HEK293T (cell line): ENCODE results near the gene GRIN3B.

Source experiments
- CTBP1 ChIP-seq: fragments of 450-650 bp; IDR thresholded peaks from 2 replicates; pipeline ENCODE4 v1.6.1; 2016; ENCODE audit warnings: borderline replicate concordance
- FOXM1 ChIP-seq: fragments of 450-650 bp; IDR thresholded peaks from 2 replicates; pipeline ENCODE4 v1.6.1; 2017; ENCODE audit warnings: mild to moderate bottlenecking, borderline replicate concordance
- HDGF ChIP-seq: fragments of 450-650 bp; IDR thresholded peaks from 2 replicates; pipeline ENCODE4 v1.6.1; 2017; ENCODE audit warnings: antibody characterized with exemption, borderline replicate concordance
- LEF1 ChIP-seq: fragments of 450-650 bp; IDR thresholded peaks from 2 replicates; pipeline ENCODE4 v1.6.1; 2017; ENCODE audit warnings: mild to moderate bottlenecking, borderline replicate concordance
- NFRKB ChIP-seq: fragments of 450-650 bp; IDR thresholded peaks from 2 replicates; pipeline ENCODE4 v1.6.1; 2016; ENCODE audit warnings: mild to moderate bottlenecking, moderate library complexity
- PKNOX1 ChIP-seq: fragments of 450-650 bp; IDR thresholded peaks from 2 replicates; pipeline ENCODE4 v1.6.1; 2016
- SUZ12 ChIP-seq: fragments of 450-650 bp; IDR thresholded peaks from 2 replicates; pipeline ENCODE4 v1.6.1; 2016; ENCODE audit warnings: mild to moderate bottlenecking
- ZNF384 ChIP-seq: fragments of 450-650 bp; IDR thresholded peaks from 2 replicates; pipeline ENCODE4 v1.6.1; 2016

GRCh38 chr19:1026783-1027649, 26.8 kb downstream of the GRIN3B start:
- no peak for TF ChIP-seq CTBP1
- no peak for TF ChIP-seq HDGF
- no peak for TF ChIP-seq LEF1
- TF ChIP-seq ZNF384, result no peak
- TF ChIP-seq FOXM1, result no peak
- TF ChIP-seq SUZ12, result no peak
- TF ChIP-seq PKNOX1, result no peak
- no peak for TF ChIP-seq NFRKB
